Caki2 (cell line): Measurements from ENCODE around the gene PNLIPRP2. TPM values are rescaled to one million over a fixed set of nuclear protein-coding genes. Genes with fewer than 3 reads are reported as not detected.

Source experiments
- DNase-seq: peaks from one replicate; pipeline ENCODE4 v3.0.0-alpha.2; 2015; ENCODE audit warnings: low read depth
- in situ Hi-C: cut with HindIII; loops from 2 replicates; pipeline ENCODE4 v1.10.0; 2016; ENCODE audit warnings: low sequenced_read_pairs, low pct_unique_long_range_greater_than_20kb, mixed read lengths
- total RNA-seq: library from RNA; depleted of rRNA; stranded (reverse); fragments of >200 nt; shearing (Covaris generic); gene quantifications from 2 replicates; pipeline ENCODE4 v1.2.3, GENCODE V29; 2014; ENCODE audit warnings: low replicate concordance; rRNA removed

Gene PNLIPRP2
- 1.4 TPM in 1 of 2 replicates, not detected in the other for total RNA-seq

GRCh38 chr10:116620423-116621400, at the start of gene PNLIPRP2:
Gene PNLIPRP2 (plus strand): TSS chr10:116620953.
- in situ Hi-C loops: no loop called here
- no peak for DNase-seq

- no peak for DNase-seq
- in situ Hi-C loops: no loop called here
These were observed 46.0 kb upstream of the PNLIPRP2 start for GRCh38 chr10:116574797-116575196.

GRCh38 chr10:116587878-116588591, 32.7 kb upstream of the PNLIPRP2 start:
- no peak for DNase-seq

GRCh38 chr10:116588995-116589394, 31.8 kb upstream of the PNLIPRP2 start:
- DNase-seq: no peak
- in situ Hi-C loops: no loop called here

More at GRCh38 chr10:116587878-116588591, 32.7 kb upstream of the PNLIPRP2 start:
- in situ Hi-C loops: no loop called here

- in situ Hi-C loops: no loop called here
- no peak for DNase-seq
These were observed 30.8 kb upstream of the PNLIPRP2 start for GRCh38 chr10:116589926-116590325.

GRCh38 chr10:116590590-116591444, 29.9 kb upstream of the PNLIPRP2 start, which contains the start of gene PNLIPRP1:
Gene PNLIPRP1 (plus strand): TSS chr10:116590959. CDS start chr10:116591130, 171 bp downstream.
- in situ Hi-C loops: no loop called here
- DNase-seq: no peak

GRCh38 chr10:116593139-116593740, 27.5 kb upstream of the PNLIPRP2 start:
- no peak for DNase-seq
- in situ Hi-C loops: no loop called here

- in situ Hi-C loops: no loop called here
These were observed 26.2 kb upstream of the PNLIPRP2 start for GRCh38 chr10:116594525-116595035.

GRCh38 chr10:116596062-116596461, 24.7 kb upstream of the PNLIPRP2 start:
- DNase-seq: no peak
- in situ Hi-C loops: no loop called here

More at GRCh38 chr10:116594525-116595035, 26.2 kb upstream of the PNLIPRP2 start:
- no peak for DNase-seq

GRCh38 chr10:116597543-116597942, 23.2 kb upstream of the PNLIPRP2 start:
- in situ Hi-C loops: no loop called here
- no peak for DNase-seq

GRCh38 chr10:116598329-116598728, 22.4 kb upstream of the PNLIPRP2 start:
- in situ Hi-C loops: no loop called here
- no peak for DNase-seq

- DNase-seq: no peak
- in situ Hi-C loops: no loop called here
These were observed 20.8 kb upstream of the PNLIPRP2 start for GRCh38 chr10:116599991-116600390.

GRCh38 chr10:116602648-116603400, 17.9 kb upstream of the PNLIPRP2 start:
- DNase-seq: no peak
- in situ Hi-C loops: no loop called here

GRCh38 chr10:116606061-116606483, 14.7 kb upstream of the PNLIPRP2 start:
- no peak for DNase-seq
- in situ Hi-C loops: no loop called here

GRCh38 chr10:116607336-116607735, 13.4 kb upstream of the PNLIPRP2 start:
- in situ Hi-C loops: no loop called here
- no peak for DNase-seq

- in situ Hi-C loops: no loop called here
- peak; percentile 9 for DNase-seq
These were observed 11.8 kb upstream of the PNLIPRP2 start for GRCh38 chr10:116608686-116609594.
